Measurements from ENCODE around the gene PLPP4.

PLPP4 gene

DNA sequence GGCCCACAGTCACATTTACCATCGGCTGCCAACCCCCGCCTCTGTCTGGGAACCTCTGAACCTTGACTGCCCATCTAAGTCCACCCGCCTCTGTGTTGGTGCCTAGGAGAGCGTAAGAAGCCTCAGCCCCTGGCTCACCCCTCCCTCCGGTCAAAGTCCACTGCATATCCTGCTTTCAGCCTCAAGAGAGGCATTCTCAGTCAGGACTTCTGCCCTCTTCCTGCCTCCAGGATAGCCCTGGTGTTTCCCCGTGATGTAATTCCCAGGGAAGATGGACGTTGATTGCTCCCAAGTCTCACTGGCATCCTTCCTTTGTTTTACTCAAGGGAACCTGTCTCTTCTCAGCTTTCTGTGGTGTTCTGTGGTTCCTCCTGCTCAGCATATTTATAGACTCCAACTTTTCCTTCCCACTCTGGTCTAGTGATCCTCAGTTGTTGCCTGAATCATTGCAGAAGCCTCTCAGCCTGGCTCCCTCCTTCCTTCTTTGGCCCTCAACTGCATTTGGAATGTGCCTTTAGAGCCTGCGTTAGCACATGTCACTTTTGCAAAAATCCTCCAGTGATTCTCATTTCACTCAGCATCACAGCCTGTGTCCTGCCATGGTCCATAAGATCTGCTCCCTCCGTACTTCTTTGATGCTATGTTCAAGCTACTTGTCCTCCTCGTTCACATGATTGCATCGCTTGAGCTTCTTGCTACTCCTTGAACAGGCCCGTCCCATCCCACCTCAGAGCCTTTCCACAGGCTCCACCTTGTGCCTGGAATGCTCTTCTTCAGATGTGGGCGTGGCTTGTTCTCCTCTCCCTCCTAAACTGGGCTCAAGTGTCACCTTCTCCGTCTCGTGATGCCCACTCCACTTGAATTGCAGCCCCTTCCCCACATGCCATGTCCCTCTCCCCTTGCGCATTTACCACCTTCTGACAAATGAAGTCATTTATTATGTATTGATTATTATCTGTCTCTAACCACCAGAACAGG lies 124.2 kb downstream of the PLPP4 start:
- DNase-seq = no peak

DNA sequence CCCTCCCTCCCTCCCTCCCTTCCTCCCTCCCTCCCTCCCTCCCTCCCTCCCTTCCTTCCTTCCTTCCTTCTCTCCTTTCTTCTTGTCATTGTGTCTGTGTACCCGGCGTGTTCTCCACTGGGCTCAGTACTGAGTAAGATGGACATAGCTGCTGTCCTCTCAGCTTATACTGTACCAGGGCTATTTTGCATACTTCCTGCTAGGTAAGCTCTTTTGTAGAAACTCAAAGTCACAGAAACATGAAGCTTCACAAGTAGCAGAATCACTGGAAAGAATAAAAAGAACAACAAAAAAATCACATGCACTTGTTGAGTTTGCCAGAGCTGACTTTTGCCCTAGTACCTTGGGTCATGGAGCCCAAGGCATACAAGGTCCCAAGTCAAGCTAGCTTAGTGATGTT lies 125.7 kb downstream of the PLPP4 start:
- DNase-seq = no peak

DNA sequence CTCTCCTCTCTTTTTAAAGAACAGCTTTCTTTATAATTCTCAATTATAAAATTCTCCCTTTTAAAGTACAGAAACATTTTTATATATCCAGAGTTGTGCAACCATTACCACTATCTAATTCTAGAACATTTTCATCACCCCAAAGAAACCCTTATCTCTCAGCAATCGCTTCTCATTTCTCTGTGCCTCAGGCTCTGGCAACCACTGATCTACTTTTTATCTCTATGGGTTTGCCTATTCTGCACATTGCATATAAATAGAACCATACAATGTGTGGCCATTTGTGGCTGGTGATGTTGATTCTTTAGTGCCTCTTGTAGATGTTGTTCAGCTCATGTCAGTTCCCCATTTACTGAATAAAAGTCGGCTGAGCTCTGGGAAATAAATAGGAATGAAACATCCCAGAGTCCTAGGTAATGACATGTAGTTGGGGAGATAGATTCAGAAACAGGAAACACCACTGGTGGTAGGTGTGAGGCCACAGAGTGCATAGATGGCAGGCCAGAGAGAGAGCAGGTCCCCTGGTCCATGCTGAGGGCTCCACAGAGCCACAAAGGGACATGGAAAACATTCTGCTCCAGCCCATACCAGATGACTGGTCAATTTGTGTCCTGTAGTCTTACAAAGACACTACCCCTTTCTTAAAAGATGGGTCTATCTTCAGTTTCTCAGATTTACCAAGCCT lies 126.5 kb downstream of the PLPP4 start:
- DNase-seq = no peak

DNA sequence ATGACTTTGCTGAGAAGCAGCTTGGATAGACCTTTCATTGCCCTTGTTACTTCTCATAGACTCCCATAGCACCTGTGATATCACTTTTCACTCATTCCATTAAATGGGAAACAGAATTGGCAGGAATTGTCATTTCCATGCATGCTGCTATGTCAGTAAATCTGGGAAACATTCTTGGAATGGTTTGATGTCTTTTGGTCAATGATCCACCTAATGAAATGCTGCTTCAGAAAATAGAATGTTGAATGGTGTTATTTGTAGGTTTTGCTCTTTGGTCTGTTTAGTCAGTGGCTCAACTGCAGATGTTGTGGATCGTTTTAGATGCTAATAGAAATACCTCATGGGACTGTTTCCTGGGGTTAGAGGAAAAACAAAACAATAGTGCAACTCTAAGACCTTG lies 127.8 kb downstream of the PLPP4 start:
- DNase-seq = no peak

DNA sequence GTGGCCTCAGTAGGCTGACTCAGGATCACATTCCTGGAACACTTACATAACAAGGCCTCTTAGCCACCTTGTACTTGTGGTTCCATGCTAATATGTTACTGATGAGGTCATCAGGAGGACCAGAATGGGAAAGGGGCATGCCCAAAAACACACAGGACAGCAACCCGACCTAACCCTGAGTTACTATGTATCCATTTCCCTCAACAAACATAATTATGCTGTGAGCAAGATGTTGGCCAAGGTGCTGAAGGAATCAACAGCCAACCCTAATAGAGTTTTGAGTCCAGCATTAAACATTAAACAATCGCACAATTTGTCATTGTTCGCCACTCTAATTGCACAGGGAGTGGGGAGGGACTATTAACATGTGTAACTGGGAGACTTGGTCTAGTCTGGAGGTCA lies 129.4 kb downstream of the PLPP4 start:
- no peak for DNase-seq

DNA sequence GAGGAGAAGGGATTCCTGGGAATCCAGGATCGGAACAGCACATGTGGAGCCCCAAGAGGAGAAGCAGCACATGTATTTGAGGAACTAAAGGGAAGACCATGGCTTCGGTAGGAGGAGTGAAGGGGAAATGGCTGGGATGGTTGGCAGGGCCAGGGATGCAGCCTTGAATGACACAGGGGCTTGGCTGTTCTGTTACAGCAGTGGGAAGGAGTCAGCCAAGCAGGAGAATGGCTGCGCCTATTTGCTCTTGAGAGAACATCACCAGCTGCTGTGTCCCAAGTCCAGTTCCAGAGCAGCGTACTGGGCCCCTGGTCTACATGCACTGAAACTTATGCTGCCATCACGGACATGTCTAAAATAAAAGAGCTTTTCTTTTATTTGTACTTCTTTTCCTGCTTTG lies 130.0 kb downstream of the PLPP4 start:
- no peak for DNase-seq

DNA sequence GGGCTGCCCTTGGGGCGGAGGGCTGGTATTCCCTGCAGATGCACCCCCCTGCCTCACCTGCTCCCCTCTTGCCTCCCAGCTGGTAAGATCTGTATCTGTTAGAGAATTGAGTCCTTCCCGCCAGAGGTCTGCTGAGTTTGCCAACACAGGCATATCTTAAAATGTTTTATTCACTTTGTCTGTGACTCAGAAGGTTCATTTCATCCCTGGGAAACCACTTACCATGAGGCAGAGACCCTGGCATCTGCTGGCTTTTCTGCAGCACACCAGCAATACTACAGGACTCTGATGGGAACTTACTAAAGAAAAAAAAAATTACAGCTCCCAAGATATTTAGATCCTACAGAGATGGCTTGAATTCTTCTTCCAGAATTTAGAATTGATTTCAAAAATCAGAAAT lies 131.3 kb downstream of the PLPP4 start:
- DNase-seq = no peak

DNA sequence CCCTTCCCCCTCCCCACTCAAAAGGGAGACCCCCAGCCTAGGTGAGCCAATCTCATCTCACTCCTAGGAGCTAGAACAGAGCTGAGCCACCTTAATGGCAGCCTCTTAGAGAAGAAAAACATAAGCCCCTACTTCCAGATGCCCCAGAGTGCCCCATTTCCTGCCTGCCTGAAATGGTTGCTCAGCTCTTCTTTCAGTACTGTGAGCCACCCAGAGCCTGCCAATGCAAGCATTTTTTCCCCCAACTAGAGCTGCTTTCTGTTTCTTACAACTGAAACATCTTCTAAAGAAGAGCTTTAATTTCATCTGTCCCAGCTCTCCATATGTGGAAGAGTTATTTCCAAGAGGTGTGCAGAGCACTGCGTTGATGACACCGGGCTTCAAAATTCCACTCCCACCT lies 136.7 kb downstream of the PLPP4 start:
- no peak for DNase-seq

DNA sequence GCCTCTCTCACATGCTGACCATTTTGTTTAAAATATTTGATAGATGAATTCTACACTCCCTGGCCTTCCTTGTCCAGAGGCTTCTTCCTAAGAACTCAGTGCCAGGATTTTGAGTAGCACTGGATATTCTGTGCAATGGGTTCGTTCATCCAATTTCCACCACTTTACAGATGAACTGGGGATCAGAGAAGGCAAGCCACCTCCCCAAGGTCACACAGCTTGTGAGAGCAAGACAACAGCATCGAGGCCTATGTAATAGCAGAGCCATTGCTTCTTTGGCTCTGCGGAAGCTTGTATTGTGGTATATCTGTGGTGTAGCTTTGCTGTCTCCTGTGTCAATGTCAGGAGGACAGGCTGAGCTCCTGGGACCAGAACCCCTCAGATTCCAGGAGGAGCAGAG lies 140.9 kb downstream of the PLPP4 start:
- no peak for DNase-seq

DNA sequence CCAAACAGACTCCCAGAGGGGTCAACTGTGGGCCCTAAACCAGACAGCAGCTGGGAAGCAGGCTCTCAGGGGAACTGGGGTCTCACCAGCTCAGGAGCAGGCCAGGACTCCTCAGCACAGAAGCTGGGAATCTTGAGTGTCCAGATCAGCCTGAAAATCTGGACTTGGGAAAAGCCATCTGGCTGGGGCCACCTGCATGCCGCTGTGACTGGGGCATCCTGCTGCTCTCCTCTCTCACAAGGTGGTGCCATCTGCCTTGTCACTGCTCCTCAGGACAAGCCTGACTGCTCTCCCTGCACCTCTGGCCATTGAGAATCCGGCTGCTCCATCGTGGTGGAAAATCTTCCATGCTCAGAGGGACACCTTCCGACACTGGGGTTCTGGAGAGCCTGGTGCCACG lies 141.4 kb downstream of the PLPP4 start:
- DNase-seq = no peak

DNA sequence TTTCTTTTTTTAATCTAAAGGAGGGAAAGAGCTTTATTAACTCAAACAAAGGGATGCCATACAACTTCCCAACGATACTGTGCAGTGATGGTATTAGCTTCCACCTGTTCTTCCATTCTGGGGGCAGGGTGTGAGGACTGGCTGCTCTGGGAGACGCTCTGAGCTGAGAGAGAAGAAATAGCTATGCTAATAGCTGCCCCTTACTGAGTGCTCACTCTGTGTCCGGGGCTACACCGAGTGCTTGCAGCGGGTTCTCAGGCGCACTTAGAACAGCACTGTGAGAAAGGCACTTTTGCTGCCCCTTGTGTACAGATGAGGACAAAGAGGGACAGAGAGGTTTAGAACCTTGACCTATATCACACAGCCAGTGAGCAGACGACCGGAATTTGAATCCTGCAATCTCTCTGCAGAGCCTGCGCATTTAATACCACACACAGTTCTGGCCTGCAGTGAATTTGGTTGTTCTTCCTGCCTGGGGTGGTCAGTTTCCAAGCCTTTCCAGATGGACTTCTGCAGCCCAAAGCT lies 142.2 kb downstream of the PLPP4 start:
- no peak for DNase-seq

DNA sequence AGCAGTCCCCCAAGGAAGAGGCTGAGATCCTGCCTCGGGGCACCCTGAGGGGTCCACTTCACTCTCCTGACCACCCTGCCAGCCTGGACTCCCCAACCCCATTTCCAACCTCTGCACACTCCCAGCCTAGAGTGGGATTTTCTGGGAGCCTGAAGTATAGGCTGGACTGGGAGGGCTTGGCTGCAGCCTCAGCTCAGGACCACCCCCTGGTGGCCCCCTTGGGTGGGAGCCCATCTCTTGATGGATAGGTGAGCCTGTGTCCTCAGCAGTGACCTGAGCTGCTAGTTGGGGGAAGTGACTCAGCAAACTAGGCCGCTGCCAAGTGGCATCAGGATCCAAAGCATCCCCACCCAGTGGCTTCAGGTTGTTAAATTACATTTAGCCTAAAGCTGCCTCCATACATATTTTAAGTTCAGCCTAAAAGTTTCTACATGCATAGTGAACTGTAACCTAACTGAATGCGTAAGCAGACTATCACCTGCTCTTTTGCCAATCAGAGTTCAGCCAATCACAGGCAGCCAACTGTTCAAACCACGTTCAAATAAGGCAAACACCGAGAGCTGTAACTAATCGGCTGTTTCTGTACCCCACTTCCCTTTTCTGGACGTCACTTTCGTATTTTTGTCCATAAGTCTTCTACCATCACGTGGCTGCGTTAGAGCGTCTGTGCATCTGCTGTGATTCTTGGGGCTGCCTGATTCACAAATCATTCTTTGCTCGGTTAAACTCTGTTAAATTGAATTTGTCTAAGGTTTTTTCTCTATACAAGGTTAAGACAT lies 144.0 kb downstream of the PLPP4 start:
- DNase-seq = no peak

DNA sequence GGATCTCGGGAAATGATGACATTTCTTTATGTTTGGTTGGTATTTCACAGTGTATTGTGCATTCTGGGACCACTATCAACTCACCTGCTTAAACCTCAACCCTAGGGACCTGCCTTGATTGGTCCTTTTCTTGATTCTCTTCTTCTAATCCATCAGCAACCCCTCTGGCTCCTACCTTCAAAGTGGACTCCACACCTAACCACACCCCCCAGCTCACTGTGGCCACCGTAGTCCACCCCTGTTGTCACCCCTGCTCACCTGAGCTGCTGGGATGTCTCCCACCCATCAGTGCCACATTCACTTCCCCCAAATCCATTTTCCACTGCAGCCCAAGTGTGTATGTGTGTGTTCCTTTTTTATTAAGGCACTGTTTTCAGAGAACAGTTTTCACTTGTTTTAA lies 145.0 kb downstream of the PLPP4 start:
- no peak for DNase-seq

DNA sequence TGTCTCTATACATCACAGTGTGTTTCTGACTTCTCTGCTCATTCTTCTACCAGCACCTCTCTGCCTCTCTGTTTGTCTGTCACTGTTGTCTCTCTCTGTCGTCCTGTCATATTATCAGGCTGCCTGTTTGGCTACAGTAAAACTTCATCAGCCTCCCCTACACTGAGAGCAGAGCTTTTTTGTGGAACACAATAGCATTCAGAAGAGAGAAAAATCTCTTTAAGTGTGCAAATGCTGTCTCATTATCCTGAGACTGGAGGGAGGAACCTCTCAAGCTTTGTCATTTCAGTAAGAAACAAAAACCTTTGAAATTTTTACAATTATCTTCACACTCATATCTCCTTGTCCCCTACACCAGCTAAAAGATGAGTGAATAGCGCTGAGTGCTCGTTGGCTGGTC lies 148.4 kb downstream of the PLPP4 start:
- DNase-seq = no peak

DNA sequence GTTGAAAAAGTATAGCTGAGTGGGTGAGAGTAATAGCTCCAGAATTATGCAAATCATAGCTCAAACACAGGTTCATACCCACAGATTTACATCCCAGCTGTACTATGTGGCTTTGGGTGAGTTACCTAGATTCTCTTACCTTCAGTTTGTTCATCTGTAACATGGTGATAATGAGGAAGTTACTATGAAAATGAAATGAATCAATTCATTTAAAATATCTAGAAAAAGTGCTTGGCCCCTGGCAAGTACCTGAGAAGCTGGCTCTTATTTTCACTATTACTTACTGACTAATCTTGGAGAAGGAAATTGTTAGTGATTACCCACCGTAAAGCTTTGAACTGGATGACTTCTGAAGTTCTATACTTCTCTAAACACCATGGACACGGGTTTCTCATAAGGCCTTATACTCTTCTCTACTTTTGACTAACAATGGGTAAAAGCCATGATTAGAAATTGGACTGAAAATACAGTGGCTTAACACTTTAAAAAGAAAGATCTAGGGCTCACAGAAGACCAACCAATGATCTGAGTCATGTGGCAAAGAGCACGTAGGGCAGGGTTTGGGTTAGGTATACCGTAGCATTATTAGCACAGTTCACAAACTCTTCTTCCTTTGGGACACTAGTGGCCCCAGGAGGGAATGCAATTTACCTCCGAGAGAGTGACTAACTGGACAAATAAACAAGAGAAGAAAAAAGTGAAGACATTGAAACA lies 149.2 kb downstream of the PLPP4 start:
- no peak for DNase-seq

DNA sequence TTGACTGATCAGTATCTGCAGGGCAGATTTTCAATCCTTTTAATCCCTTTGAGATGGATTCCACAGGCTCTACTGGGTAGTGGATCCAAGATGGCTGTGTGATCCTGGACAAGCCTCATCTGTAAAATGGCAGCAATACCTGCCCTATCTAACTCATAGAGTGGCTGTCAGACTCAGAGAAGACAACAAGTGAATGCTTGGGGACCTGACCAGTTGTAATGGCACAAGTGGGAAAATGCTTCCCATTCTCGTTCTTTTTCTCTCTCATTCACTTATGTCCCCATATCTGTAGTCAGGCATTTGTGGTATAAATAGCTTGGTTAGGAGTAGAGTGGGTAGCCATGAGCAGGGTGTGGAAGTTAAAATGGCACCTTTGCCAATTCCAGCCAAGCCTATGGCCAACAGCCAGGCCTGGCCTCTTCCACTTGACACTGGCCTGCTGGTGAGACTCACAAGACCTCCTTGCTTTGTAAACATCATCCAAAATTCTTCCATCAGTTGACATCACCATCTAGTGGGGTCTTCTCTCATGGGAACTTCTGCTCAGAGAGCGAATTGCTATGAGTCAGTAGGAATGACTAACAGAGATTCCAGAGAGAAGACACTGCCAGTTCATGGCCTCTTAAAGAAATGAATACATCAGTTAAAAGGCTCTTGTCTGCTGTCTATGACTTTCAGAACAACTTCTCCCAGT lies 150.1 kb downstream of the PLPP4 start:
- DNase-seq = no peak

DNA sequence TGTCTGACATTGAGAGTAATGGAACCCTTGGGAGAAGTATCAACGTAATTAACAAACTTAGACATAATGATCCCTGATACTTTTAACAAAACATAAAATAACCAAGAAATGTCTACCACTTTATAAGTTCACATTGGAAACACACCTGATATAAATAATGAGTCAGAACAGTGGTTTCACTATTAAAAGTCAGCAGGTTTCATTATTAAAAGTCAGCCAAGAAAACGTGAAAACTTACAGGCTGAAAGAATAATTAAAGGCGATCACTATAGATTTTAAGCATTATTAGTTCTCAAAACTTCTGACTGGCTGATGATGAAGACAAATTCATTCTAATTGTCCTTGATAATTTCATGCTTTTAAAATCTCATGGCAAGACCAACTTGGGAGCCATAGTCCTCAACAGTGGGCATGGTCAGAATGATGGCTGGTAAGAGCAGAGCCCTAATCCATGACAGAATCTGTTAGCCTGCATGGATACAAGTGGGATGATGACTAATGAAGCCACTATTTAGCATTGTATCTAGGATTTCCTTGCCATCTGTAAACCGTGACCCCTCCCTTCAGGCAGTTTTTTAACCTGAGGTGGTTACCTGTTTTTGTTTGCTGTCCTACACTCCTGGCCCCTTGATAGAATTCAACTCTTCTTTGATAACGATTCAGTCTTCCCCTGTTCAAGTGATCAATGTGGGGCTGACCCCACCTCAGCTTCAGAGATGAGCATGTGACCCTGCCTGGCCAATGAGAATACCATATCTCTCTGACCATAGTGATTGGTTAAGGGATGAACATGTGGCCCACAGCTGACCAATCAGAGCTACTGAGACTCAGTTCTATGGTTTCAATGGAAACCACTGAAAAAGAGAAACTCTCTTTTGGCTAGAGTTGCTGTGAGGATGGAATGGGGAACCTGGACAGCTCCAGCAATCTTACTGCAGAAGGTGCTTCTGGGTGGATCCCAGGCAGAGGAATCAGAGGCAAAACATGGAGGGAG lies 151.0 kb downstream of the PLPP4 start:
- no peak for DNase-seq

DNA sequence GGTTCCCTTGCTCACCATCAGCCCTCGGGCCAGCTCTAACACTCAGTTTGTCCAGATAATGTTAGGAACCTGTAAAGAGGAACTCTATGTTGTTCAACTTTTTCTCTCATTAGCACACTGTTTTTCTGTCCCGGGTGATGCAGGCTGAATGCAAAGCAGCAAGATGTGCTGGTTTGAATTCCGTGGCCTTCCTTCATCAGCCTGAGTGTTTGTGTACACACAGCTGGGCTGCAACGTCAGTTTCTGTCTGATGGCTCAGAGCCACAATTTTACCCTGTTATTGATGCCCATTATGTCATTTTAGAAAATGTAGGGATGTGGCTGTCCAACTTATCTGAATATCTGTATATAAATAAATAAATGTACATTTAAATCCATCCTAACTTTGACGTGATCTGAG lies 152.0 kb downstream of the PLPP4 start:
- DNase-seq = no peak

DNA sequence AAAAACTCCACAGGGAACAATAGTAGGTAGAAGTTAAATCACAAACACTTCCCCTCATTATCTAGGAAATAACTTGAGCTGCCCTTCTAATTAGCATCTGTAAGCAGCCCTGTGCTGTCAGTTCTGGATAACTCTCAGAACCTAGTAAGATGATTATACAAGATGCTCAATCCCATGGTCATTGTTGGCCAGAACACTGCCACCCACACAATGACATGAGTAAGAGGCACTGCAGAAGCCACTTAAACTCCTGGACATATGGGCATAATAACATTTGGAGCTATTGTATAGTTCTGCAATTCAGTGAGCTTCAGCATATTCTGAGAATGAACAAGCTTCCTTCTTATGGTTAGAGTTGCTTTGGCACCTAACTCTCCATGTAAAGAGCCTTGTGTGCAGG lies 153.8 kb downstream of the PLPP4 start:
- DNase-seq = no peak

DNA sequence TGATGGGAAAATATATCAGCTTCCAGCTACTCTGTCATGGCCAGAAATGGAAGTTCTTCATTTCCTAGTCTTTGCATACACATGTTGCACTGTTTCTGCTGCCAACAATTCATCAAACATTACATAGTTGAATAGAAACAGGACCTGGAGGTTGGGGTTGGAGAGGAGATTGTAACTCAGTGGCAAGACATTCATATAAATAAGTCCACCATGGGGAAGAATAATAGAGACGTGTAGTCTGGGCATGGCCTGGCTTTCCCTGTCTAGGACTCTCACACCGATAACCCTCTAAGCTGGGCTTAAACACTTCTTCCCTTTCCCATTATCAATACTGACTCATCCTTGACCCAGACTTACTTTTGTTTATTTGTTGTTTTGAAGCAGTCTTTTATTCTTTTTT lies 155.7 kb downstream of the PLPP4 start:
- no peak for DNase-seq

DNA sequence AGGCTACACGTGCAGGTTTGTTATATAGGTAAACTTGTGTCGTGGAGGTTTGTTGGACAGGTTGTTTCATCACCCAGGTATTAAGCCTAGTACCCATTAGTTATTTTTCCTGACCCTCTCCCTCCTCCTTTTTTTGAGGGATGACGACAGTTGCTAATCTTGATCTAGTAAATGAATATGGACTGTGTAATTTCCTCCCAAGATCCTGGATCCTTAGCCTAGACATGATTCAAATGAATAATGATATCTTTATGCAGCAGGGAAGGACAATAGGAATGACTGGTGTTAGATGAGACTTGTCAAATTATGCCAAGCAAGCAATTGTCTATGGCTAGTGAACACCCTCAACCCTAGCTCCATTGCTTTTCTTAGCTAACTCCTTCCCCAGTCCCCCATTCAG lies 156.2 kb downstream of the PLPP4 start:
- DNase-seq = no peak
